DMS153 (cell line): ENCODE data around the gene RPL28.

Experiments used
- DNase-seq: peaks from one replicate; lab custom pipeline; 2025; lab: John Stamatoyannopoulos, UW

RPL28 gene

DNA sequence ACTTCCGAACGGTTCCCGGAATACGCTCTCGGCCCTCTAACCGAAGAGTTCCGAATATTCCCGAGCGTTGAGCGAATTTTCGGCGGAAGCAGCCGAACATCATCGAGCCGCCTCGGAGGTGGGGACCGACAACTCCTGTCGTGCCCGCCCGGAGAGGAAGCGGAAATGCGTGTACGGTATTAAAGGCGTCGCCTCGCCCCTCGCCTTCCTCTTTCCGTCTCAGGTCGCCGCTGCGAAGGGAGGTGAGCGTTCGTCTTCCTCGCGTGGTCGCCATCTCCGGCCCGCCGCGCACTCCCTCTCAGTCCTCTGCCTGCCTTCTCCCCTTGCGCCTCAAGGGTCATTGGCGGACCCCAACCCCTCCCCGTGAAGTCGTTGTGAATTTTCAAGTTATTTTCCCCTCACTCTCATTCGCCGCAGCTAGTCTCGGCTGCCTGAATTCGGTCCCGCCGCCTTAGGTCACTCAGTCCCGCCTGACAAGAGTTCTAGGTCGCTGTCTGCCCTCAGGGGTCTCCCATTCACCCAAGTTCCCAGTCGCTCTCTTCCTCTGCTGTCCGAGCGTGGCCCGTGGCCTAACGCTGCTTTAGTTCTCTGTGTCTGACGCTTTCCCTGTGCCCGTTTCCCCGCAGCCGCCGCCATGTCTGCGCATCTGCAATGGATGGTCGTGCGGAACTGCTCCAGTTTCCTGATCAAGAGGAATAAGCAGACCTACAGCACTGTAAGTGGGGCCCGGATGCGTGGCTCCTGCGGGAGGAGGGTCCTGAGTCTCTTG, at the start of gene RPL28:
RPL28 (plus strand) TSS at position 209 of the 769 bp plus-strand sequence; CDS start at position 635, 426 bp downstream.
- peak; percentile 96 for DNase-seq

DNA sequence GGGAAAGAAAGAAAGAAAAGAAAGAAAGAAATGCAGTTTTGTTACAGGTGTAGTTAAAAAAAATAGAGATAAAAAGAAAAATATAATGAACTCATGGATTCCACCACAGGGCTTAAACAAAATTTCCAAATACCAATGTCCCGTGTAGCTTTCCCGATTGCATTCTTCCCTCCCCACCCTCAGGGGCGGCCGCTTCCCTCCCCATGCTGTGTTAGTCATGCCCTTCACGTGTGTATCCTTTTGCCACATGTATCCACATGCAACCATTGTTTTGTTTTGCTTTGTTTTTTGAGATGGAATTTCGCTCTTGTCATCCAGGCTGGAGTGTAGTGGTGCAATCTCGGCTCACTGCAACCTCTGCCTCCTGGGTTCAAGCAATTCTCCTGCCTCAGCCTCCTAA, 49.6 kb upstream of the RPL28 start:
- no peak for DNase-seq

DNA sequence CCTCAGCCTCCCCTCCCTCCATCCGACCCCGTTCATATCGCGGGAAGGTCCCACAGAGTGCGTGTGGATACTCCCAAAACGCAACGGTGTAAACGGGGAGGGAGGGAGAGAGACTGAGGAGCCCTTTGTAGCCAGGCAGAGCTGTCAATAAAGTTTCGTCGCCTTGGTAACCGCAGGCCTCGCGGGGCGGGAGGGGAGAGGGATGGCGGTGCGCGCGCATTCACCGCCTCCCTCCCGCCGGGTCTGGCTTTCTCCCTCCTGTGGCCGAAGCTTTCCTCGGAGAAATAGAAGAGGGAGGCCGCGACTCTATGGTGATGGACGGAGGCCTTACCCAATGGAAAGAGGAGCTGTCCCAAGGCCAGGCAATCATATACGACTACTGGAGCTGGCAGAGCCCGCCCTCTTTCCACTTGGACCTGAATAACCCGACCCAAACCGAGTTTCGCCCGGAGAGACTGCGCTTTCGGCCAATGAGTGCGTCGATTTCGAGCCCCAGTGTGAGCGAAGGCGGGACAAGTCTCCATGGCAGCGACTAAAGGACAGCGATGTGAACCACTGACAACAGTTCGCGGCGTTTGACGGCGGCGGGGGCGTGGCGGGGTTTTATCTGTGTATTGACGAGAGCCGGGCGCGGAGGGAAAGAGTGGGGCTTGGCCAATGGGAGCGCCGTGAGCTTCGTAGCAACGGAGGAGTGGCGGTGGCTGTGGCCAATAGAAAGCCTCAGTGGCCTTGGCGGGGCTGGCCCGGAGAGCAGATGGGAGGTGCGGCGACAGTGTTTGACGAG, 46.4 kb upstream of the RPL28 start, which contains the start of gene KMT5C:
KMT5C (plus strand) TSS at position 772 of the 784 bp plus-strand sequence. CDS start 2,061 bp downstream, outside the sequence.
- DNase-seq, result peak; percentile 100

DNA sequence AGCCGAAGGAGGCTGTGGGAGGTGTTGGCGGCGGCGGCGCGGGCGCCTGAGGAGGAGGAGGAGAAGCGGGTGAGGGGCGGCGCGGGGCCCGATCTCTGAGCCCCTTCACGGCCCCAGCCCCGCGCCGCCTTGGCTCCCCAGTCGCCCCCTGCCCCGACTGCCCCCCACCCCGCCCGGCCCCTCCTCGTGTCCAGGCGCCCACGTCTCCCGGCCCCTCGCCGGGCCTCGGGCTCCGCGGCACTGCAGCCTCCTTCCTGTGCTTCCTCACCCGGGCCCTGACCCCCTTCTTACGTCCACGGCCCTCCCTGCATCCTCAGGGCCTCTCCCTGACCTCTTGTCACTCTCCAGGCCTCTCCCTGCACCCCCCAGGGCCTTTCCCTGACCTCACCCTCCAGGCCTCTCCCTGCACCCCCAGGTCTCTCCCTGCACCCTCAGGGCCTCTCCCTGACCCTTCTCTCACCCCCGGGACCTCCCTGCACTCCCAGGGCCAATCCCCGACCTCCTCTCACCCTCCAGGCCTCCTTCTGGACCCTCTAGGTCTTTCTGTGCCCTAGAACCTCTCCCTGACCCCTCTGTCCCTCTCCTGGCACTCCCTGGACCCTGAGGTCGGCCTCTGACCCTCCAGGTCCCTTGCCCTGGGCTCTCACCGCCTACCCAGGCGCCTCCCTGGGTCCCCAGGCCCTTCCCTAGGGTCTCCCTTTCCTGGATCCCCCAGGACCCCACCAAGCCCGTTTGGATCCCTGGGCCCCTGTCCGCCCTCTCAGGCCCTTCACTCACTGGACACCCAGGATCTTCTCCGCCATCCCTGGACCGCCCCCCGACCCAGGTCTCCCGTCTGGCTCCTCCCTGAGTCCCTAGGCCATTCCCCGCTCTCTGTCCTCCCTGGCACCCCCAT, 45.6 kb upstream of the RPL28 start:
- DNase-seq, result no peak

DNA sequence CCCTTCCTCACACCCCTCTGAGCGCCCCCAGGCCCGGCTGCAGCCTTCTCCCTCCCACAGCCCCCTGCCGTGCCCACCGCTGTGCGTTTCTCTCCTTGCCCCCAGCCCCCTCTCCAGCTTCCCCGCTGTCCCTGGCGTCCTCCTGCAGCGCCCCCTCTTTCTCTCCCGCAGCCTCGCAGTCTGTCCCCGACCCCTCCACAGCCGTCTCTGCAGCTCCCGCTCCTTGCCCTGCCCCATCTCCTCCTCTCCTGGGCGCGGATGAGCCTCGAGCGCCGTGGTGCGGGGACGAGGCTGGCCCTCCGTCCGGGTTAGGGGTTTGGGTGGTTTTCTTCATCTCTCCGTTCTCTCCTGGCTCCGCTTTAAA, 45.0 kb upstream of the RPL28 start:
- no peak for DNase-seq

DNA sequence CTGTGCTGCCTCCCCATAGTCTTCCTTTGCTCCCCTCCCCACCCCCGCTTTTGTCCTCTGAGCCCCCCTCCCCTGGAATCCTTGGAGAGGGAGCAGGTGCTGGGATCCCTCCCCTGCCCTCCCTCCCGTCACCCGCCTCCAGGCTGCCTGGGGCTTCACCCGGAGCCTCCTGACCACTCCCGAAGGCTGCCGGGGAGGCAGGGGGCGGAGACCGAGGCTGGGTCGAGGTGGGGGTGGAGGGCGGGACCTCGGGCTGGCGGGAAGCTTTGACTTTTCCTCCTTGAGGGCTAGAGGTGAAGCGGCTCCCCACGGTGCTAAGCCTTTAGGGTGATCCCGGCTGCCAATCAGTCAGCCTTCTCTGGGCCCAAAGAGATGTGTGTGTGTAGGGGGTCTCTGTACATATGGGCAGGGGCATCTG, 44.6 kb upstream of the RPL28 start:
- DNase-seq, result peak; percentile 56

DNA sequence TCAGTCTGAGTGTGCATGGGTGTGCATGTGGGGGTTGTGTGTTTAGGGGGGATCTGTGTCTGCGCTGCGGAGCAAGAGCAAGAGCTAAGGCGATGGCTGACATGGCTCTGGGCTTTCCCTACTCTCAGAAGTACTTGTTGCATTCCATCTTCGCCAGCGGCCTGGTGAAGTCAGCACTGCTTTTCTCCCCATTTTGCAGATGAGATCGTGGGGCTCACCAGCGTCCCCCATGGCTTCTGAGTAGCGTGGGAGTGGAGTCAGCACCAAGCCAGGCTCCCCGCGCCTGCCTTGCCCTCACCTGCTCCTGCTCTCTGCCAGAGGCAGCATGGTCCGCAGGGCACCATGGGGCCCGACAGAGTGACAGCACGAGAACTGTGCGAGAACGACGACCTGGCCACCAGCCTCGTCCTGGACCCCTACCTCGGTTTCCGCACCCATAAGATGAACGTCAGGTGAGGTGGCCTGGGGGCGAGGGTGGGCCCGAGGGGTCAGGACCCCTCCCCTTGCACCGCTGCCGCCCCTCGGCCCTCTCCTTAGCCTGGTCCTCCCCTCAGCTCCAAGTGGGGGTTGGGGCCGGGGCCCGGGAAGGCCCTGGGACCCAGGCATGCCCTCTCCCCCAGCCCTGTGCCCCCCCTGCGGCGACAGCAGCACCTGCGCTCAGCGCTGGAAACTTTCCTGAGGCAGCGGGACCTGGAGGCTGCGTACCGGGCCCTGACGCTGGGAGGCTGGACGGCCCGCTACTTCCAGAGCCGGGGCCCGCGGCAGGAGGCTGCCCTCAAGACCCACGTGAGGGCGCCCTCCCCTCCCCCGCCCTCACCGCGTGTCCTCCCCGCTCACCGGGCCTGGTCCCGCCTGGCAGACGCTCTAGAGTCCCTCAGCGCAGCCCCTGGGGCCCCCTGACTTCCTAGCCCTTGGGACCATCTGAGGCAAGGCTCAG, 43.9 kb upstream of the RPL28 start:
- no peak for DNase-seq

DNA sequence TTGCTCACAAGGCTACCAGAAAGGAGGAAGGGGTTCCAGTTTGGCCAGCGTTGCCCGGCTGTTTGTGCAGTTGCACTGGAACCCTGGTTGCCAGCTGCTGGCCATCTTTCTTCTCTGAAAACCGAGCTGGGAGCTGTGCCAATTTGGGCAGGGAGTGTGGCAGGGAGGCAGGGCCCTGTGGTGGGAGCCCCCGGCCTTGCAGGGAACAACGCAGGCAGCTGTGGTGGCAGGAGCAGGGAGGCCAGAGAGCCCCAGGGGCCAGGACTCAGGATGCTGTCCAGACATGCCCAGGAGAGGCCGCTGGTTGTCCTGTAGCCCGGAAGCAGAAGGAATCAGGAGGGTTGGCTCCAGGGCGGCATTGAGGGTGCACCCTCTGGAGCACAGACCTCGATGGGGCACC, 41.3 kb upstream of the RPL28 start:
- DNase-seq, result peak; percentile 3

DNA sequence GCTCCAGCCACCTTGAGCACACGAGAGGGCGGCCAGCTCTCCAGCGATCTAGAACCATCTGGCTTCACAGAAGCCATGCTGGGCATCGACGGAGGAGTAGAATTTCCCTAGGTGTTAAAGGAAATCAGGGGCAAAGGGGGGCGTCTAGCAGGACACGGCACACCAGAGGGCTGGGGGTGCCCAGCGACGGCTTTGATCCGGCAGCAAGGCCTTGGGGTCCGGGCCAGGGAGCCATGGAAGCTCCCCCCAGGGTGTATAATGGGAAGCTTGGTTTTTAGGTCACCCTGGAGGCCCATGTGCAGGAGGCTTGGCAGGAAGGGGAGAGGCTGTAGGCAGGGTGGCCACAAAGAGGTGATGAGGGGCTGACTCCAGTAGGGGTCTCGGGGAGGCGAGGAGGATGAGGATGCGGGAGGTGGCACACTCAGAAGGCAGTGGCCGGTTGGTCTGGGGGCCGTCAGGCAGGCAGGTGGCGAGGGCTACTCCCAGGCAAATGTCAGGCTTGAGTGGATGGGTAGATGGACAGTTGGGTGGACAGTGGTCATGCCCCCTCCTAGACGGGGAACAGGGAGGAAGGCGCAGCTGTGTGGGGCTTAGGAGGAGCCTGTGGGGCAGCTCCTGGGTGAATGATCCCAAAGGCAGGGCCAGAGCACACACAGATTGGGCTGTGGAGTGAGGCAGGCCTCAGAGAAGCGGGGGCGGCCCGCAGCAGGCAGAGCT, 40.5 kb upstream of the RPL28 start:
- DNase-seq, result no peak

DNA sequence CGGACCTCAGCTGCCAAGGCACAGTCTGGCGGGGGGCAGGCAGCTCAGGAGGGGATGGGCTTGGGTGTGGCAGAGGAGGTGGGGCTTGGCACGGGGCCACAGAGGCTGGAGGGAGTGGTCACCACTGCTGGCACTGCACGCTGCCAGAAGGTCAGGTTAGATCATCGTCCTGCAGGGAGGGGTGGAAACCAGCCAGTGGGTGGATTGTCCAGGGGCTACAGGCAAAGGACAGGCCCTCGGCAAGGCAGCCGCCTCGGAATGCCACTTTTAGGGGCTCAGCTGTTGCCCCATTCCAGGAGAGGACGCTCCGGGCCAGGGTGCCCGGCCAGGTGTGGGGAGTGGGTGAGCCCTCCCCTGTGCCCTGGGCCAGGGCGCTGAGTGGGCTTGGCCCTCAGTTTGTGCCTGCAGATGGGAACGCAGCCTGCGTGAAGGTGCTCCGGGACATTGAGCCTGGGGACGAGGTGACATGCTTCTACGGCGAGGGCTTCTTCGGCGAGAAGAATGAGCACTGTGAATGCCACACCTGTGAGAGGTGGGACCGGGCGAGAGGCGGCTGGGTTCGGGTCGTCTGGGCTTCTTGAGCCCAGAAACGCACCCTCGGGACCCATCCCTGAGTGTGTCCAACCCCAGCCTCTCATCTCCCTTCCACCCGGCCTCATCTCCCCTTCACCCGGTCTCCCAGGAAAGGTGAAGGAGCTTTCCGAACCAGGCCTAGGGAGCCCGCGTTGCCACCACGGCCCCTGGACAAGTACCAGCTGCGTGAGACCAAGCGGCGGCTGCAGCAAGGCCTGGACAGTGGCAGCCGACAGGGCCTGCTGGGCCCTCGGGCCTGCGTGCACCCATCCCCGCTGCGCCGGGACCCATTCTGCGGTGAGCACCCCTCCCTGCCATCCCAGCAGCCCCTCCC, 39.7 kb upstream of the RPL28 start:
- DNase-seq, result no peak

DNA sequence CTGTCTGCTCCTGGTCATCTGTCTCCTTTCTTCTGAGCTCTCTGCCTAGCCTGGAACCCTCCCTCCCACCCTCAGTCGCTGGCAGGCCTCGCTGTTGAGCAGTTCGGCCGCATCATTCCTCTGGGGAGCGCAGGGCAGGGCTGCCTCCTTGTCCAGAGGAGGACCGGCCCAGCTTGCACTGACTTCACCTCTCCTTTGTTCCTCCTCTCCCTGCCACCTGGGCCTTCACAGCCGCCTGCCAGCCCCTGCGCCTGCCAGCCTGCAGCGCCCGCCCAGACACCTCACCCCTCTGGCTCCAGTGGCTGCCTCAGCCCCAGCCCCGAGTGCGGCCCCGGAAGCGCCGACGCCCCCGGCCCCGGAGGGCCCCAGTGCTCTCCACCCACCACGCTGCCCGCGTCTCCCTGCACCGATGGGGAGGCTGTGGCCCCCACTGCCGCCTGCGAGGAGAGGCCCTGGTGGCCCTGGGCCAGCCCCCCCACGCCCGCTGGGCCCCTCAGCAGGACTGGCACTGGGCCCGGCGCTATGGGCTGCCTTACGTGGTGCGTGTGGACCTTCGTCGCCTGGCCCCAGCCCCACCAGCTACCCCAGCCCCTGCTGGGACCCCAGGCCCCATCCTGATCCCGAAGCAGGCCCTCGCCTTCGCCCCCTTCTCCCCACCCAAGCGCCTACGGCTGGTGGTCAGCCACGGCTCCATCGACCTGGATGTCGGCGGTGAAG, 38.8 kb upstream of the RPL28 start:
- DNase-seq, result no peak

DNA sequence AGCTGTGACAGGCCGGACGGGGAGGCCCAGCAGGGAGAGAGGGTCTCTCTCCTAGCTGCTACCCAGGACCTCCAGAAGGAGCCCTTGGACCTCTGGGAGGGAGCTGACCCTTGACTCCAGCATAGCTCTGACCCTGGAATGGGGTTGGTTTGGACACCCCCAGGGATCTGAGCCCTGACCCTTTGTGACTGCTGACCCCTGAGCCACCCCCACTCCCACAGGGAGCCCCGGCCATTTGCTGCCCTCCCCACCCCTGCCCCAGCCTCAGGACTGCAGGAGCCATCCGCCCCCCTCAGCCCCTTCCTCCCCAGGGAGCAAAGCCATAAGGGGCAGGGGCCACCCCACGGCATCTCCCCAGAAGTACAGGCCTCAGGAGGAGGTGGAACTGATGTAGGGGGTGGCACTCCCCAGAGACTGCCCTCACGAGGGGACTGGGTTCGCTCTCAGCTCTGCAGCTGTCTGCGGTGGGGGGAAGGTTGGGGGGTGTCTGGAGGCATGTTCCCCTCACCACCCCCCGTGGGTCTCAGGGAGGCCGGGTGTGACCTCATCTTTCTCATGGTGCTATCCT, 38.2 kb upstream of the RPL28 start:
- no peak for DNase-seq

DNA sequence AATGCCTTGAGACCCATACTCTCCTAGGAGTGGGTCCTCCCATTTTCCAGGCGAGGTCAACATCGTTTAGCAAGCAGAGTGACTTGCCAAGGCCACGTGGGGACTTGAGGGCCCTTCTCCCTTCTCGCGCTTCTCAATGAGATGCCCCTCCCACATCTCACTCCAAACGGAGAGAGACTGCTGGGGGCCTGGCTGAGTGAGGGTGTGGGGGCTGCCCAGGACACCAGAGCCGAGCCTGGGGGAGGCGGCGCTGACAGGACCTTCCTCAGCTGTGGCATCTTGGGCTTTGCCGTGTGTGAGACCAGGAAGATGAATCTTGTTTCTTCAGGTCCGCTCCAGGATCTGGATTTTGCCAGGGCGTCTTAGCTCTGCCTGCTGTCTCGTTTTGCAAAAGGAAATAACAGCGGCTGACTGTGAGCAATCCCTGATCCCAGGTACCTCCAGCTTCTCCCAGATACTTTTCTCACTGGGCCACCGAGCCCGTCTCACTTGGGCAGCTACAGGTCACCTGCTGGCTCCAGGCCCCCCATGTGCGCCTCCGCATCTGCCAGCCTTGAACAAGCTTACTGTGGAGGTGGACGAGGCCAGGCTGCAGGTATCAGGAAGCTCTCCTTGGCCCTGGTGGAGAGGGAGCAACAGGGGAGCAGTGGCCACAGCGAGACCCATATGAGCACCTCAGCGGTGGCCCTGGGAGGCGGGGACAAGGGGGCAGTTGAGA, 37.3 kb upstream of the RPL28 start:
- no peak for DNase-seq

DNA sequence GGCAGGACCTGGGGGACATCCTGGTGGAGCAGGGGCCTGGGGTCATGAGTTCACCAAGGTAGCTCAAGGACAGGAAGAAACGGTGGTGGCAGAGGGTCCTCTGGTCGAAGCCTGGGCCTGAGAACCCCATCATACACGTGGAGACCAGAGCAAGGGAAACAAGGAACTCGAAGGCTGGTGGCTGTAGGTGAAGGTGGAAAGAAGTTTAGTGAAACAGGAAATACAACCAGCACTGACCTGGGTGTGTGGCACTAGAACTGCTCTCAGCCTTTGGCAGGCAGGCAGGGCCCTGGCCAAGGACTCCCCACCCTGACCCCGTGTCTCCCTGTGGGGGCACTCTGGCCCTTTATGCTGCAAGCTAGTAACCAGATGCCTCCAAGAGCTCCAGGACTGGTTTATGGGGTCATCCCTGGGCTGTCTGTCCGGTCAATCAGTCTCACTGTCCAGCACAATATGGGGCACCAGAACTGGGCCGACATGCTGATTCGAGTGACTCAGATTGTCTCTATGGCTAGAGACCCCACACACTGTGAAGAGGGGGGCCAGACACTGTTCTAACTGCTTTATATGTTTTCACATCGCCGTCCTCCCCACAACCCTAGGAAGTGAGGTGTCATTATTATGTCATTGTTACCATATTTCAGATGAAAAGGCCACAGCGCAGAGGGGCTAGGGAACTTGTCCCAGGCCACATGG, 35.0 kb upstream of the RPL28 start:
- DNase-seq, result no peak

DNA sequence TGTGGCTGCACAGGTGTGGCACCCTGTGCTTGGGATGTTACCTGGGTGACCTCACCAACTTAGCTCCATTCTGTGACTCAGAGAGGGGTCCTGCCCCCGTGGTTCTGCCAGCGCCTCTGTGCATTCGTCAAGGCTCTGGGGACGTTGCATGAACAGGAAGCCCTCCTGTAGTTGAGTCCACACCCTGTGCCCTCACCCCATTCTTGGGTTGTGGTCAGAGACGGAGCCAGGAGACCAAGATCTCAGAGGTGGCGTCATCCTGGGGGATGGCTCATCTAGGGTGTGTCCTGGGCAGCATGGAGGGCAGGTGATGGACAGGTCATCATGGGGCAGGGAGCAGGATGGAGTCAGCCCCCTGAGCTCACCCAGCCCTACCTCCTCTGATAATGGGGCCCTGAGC, 33.7 kb upstream of the RPL28 start:
- no peak for DNase-seq

DNA sequence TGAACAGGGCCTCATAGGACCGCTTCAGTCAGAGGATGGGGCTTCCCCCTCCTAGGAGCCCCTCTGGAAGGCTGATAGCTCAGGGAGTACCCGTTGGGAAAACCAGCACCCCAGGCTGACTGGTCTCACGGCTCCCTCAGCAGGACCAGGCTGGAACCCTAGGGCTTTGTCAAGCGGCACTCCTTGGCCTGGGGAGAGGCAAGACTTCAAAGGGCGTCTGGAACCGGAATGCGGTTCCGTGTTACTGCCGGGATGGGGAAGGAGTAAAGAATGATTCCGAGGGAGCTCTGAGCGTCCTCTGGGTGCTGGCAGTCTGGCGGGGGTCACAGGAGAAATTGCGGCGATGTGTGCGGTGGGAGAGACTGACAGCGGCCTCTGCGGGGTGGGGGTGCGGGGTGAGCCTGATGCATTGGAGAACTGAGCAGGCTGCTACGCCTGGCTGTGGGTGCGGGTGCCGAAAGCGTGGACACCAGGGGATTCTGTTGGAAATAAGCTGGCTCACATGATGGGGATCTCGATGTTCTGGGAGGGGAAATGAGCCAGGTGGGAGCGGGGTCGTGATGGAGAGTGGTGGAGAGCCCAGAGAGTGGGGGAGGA, 33.1 kb upstream of the RPL28 start:
- DNase-seq, result no peak

DNA sequence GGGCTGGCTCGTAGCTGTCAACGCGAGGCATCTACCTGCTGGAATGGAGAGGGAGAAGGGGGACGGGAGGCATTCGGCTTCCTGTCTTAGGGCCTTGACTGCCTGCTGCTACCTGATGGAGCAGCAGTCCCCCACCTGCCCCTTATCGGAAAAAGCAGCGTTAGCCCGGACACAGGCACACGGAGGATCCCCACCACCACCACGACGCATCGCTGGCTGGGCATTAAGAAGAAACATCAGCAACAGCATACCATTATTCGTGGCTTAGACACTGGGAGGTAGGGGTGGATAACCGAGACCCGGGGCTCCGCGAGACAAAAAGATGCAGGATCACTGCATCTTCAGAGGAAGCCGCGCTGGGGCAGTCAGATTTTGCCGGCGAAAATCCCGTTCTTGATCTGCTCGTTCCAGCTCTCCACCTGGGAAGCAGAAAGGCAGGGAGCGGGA, 32.4 kb upstream of the RPL28 start:
- DNase-seq, result no peak
